ENCODE measurements around the gene SSNA1. TPM values are rescaled to one million over a fixed set of nuclear protein-coding genes. Genes with fewer than 3 reads are reported as not detected.

The SSNA1 gene
- total and polyA plus RNA-seq, 4 experiments from 2014 or later, result 48.6 to 161 (median 83.1) TPM

DNA sequence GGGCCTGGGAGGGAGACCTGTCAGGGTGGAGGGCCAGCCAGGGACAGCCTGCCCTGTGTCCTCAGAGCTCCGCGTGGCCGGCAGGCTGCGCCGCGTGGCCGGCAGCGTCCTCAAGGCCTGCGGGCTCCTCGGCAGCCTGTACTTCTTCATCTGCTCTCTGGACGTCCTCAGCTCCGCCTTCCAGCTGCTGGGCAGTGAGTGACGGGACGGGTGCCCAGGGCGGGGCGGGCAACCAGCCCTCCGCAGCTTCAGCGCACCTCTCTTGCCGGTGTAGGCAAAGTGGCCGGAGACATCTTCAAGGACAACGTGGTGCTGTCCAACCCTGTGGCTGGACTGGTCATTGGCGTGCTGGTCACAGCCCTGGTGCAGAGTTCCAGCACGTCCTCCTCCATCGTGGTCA is 44.0 kb downstream of the SSNA1 start:
- Histone ChIP-seq H3K4me1 (ENCODE audit: insufficient read depth, low read length) (peaks cover 14% of the 10 kb centered on the region), H3K9me3 (ENCODE audit: control insufficient read depth in 1 of 2, low read length in 2 of 2) (no peaks in the 10 kb centered on the region), H3K36me3 (ENCODE audit: insufficient read depth, low read length) (no peaks in the 10 kb centered on the region), H3K4me3 (ENCODE audit: low read length in 2 of 2) (no peak overlapping the region), H3K27me3 (ENCODE audit: insufficient read depth, low read length) (no peaks in the 10 kb centered on the region), H3K27ac (ENCODE audit: low read depth, low read length) (no peak overlapping the region)
- Mint-ChIP-seq H3K4me1 (peaks cover 2 to 10% (median 4%) of the 10 kb centered on the region in 4 donors), H3K36me3 (no peaks in the 10 kb centered on the region), H3K4me3 (no peak overlapping the region), H3K9me3 (no peaks in the 10 kb centered on the region), H3K27ac (no peak overlapping the region), H3K27me3 (peaks cover 2 to 10% of the 10 kb centered on the region in 2 donors)
- POLR2A ChIA-PET (ENCODE audit: partially characterized antibody), result interaction anchor here (1.7 kb wide), 1 partner anchor 9 kb away, joined by 7 read pairs; the partner anchor contains the start of gene TUBB4B
- no peak for DNase-seq
- intact Hi-C loops (cut with micrococcal nuclease), result no loop called here
- CTCF ChIA-PET (ENCODE audit: partially characterized antibody), result no interaction called here

- H3K36me3 ChIP-seq (ENCODE audit: insufficient read depth, low read length), result no peaks in the 10 kb centered on the region
- POLR2A ChIA-PET (ENCODE audit: partially characterized antibody), result interaction anchor here (1.2 kb wide), 1 partner anchor 9 kb away, joined by 4 read pairs; the partner anchor contains the start of gene CYSRT1
- peaks cover 14% of the 10 kb centered on the region for H3K4me1 ChIP-seq (ENCODE audit: insufficient read depth, low read length)
- intact Hi-C loops (cut with micrococcal nuclease), result no loop called here
- H3K4me3 ChIP-seq (ENCODE audit: low read length in 2 of 2), result no peak overlapping the region
- Mint-ChIP-seq H3K27ac (no peak overlapping the region), H3K9me3 (no peaks in the 10 kb centered on the region), H3K36me3 (no peaks in the 10 kb centered on the region), H3K4me1 (peaks cover 0 to 6% (median 3%) of the 10 kb centered on the region in 4 donors), H3K27me3 (peaks cover 0 to 9% of the 10 kb centered on the region in 2 donors), H3K4me3 (no peak overlapping the region)
- CTCF ChIA-PET (ENCODE audit: partially characterized antibody), result no interaction called here
- H3K27me3 ChIP-seq (ENCODE audit: insufficient read depth, low read length), result no peaks in the 10 kb centered on the region
- DNase-seq, result no peak
- no peaks in the 10 kb centered on the region for H3K9me3 ChIP-seq (ENCODE audit: control insufficient read depth in 1 of 2, low read length in 2 of 2)
- H3K27ac ChIP-seq (ENCODE audit: low read depth, low read length), result no peak overlapping the region
These were observed 44.9 kb downstream of the SSNA1 start for GRCh38 chr9:137233143-137233980.

DNA sequence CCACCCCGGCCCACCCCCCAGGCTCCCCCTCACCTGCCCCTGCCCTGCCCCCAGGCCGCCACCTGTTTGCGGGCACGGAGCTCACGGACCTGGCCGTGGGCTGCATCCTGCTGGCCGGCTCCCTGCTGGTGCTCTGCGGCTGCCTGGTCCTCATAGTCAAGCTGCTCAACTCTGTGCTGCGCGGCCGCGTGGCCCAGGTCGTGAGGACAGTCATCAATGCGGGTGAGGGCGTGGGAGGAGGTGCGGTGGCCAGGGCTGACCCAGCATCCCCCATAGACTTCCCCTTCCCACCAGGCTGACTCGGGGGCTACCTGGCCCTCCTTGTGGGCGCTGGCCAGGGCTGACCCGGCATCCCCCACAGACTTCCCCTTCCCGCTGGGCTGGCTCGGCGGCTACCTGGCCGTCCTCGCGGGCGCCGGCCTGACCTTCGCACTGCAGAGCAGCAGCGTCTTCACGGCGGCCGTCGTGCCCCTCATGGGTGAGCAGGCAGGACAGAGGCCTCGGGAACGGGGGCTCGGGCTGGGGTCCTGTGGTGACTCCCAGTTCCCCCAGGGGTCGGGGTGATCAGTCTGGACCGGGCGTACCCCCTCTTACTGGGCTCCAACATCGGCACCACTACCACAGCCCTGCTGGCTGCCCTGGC is 45.7 kb downstream of the SSNA1 start:
- Mint-ChIP-seq H3K36me3 (peaks cover 0 to 1% of the 10 kb centered on the region in 2 donors), H3K4me1 (peaks cover 0 to 11% (median 4%) of the 10 kb centered on the region in 4 donors), H3K4me3 (peak overlapping the region in 1 of 8 donors; percentile 30), H3K9me3 (no peaks in the 10 kb centered on the region), H3K27ac (no peak overlapping the region), H3K27me3 (peaks cover 0 to 9% of the 10 kb centered on the region in 2 donors)
- no peaks in the 10 kb centered on the region for H3K36me3 ChIP-seq (ENCODE audit: insufficient read depth, low read length)
- ChIA-PET POLR2A (ENCODE audit: partially characterized antibody) (interaction anchor here (1.2 kb wide), 1 partner anchor 10 kb away, joined by 4 read pairs; the partner anchor contains the start of gene CYSRT1), CTCF (ENCODE audit: partially characterized antibody) (no interaction called here)
- H3K27ac ChIP-seq (ENCODE audit: low read depth, low read length), result no peak overlapping the region
- H3K4me3 ChIP-seq (ENCODE audit: low read length in 2 of 2), result no peak overlapping the region
- no peaks in the 10 kb centered on the region for H3K9me3 ChIP-seq (ENCODE audit: control insufficient read depth in 1 of 2, low read length in 2 of 2)
- no peaks in the 10 kb centered on the region for H3K27me3 ChIP-seq (ENCODE audit: insufficient read depth, low read length)
- peaks cover 19% of the 10 kb centered on the region for H3K4me1 ChIP-seq (ENCODE audit: insufficient read depth, low read length)
- intact Hi-C loops (cut with micrococcal nuclease), result no loop called here
- DNase-seq, result no peak

GRCh38 chr9:137234758-137235423 is 46.4 kb downstream of the SSNA1 start:
- peak overlapping the region in 1 of 8 donors; percentile 30 for H3K4me3 Mint-ChIP-seq
- H3K9me3 Mint-ChIP-seq, result no peaks in the 10 kb centered on the region
- POLR2A ChIA-PET (ENCODE audit: partially characterized antibody), result interaction anchor here (3.0 kb wide), 1 partner anchor 11 kb away, joined by 31 read pairs; the partner anchor contains the start of genes CYSRT1 and RNF208
- DNase-seq, result no peak
- CTCF ChIA-PET (ENCODE audit: partially characterized antibody), result interaction anchor here (0.8 to 1.1 kb wide), 3 partner anchors 11 to 457 kb away, joined by 3 to 4 read pairs (median 3); no protein-coding TSS in a partner anchor
- Histone ChIP-seq H3K36me3 (ENCODE audit: insufficient read depth, low read length) (no peaks in the 10 kb centered on the region), H3K27ac (ENCODE audit: low read depth, low read length) (no peak overlapping the region), H3K4me3 (ENCODE audit: low read length in 2 of 2) (no peak overlapping the region), H3K27me3 (ENCODE audit: insufficient read depth, low read length) (no peaks in the 10 kb centered on the region), H3K4me1 (ENCODE audit: insufficient read depth, low read length) (peaks cover 24% of the 10 kb centered on the region), H3K9me3 (ENCODE audit: control insufficient read depth in 1 of 2, low read length in 2 of 2) (no peaks in the 10 kb centered on the region)
- intact Hi-C loops (cut with micrococcal nuclease), result no loop called here
- peaks cover 0 to 16% (median 4%) of the 10 kb centered on the region in 4 donors for H3K4me1 Mint-ChIP-seq
- H3K27ac Mint-ChIP-seq, result no peak overlapping the region
- H3K27me3 Mint-ChIP-seq, result peaks cover 0 to 9% of the 10 kb centered on the region in 2 donors
- peaks cover 0 to 1% of the 10 kb centered on the region in 2 donors for H3K36me3 Mint-ChIP-seq

DNA sequence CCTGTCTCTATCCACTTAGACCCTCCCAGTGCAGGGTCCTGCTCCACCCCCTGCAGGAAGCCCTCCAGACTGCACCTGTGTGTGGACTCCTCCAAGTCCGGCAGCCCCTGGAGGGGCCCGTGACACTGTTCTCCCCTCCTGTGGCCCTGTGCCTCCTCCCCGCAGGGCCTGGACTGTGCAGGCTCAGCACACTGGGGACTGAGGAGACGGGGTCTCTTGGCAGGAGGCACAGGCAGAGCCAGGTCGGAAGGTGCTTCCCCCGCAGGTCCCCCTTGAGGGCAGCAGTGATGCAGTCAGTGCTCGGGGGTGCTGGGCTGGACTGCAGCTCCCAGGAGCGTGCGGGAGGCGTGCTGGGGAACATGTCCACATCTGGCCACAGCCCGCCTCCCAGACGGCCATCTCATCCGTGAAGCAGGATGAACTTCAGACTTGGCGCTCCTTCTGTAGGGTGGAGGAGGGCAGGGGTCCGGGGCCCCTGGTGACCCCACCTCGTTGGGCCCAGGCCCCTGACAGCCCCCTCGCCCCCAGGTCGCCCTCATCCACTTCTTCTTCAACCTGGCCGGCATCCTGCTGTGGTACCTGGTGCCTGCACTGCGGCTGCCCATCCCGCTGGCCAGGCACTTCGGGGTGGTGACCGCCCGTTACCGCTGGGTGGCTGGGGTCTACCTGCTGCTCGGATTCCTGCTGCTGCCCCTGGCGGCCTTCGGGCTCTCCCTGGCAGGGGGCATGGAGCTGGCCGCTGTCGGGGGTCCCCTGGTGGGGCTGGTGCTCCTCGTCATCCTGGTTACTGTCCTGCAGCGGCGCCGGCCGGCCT is 47.2 kb downstream of the SSNA1 start:
- peaks cover 0 to 7% of the 10 kb centered on the region in 2 donors for H3K27me3 Mint-ChIP-seq
- no peaks in the 10 kb centered on the region for H3K27me3 ChIP-seq (ENCODE audit: insufficient read depth, low read length)
- H3K9me3 Mint-ChIP-seq, result no peaks in the 10 kb centered on the region
- H3K4me3 ChIP-seq (ENCODE audit: low read length in 2 of 2), result no peak overlapping the region
- H3K36me3 ChIP-seq (ENCODE audit: insufficient read depth, low read length), result no peaks in the 10 kb centered on the region
- no peak overlapping the region for H3K4me3 Mint-ChIP-seq
- ChIA-PET CTCF (ENCODE audit: partially characterized antibody) (interaction anchor here (0.8 to 2.7 kb wide), 14 partner anchors 12 to 458 kb away, joined by 3 to 15 read pairs (median 6); partner anchors contain the start of genes ANAPC2, RNF208 and SSNA1), POLR2A (ENCODE audit: partially characterized antibody) (interaction anchor here (0.6 to 10.3 kb wide), 7 partner anchors 12 to 285 kb away, joined by 3 to 260 read pairs (median 7); partner anchors contain the start of genes ANAPC2, CYSRT1, MAN1B1 and NELFB)
- peaks cover 0 to 19% (median 4%) of the 10 kb centered on the region in 4 donors for H3K4me1 Mint-ChIP-seq
- DNase-seq, result no peak
- peaks cover 0 to 1% of the 10 kb centered on the region in 2 donors for H3K36me3 Mint-ChIP-seq
- H3K9me3 ChIP-seq (ENCODE audit: control insufficient read depth in 1 of 2, low read length in 2 of 2), result no peaks in the 10 kb centered on the region
- H3K27ac ChIP-seq (ENCODE audit: low read depth, low read length), result no peak overlapping the region
- no peak overlapping the region for H3K27ac Mint-ChIP-seq
- intact Hi-C loops (cut with micrococcal nuclease), result loop anchor here (1.0 kb wide), 3 partner anchors 12 to 117 kb away; no protein-coding TSS in a partner anchor
- peaks cover 25% of the 10 kb centered on the region for H3K4me1 ChIP-seq (ENCODE audit: insufficient read depth, low read length)

- Mint-ChIP-seq H3K27ac (peak overlapping the region in 1 of 7 donors; percentile 40), H3K4me1 (peaks cover 0 to 19% (median 8%) of the 10 kb centered on the region in 4 donors), H3K9me3 (peaks cover 0 to 5% (median 0%) of the 10 kb centered on the region in 8 donors), H3K27me3 (peaks cover 2 to 7% of the 10 kb centered on the region in 2 donors), H3K4me3 (no peak overlapping the region), H3K36me3 (peaks cover 0 to 6% of the 10 kb centered on the region in 2 donors)
- ChIA-PET CTCF (ENCODE audit: partially characterized antibody) (interaction anchor here (0.7 to 2.7 kb wide), 29 partner anchors 9 to 189 kb away, joined by 3 to 15 read pairs (median 5); partner anchors contain the start of genes ANAPC2, DPP7, MAN1B1 and NELFB), POLR2A (ENCODE audit: partially characterized antibody) (interaction anchor here (0.6 to 10.3 kb wide), 10 partner anchors 12 to 285 kb away, joined by 3 to 260 read pairs (median 5); partner anchors contain the start of genes ANAPC2, CYSRT1, DPP7 and MAN1B1)
- intact Hi-C loops (cut with micrococcal nuclease), result loop anchor here (1.0 kb wide), 3 partner anchors 13 to 118 kb away; no protein-coding TSS in a partner anchor
- DNase-seq, result peak; percentile 84 to 87 (median 86)
- H3K4me3 ChIP-seq (ENCODE audit: low read length in 2 of 2), result no peak overlapping the region
- H3K27me3 ChIP-seq (ENCODE audit: insufficient read depth, low read length), result no peaks in the 10 kb centered on the region
- H3K9me3 ChIP-seq (ENCODE audit: control insufficient read depth in 1 of 2, low read length in 2 of 2), result no peaks in the 10 kb centered on the region
- no peaks in the 10 kb centered on the region for H3K36me3 ChIP-seq (ENCODE audit: insufficient read depth, low read length)
- no peak overlapping the region for H3K27ac ChIP-seq (ENCODE audit: low read depth, low read length)
- H3K4me1 ChIP-seq (ENCODE audit: insufficient read depth, low read length), result peaks cover 25% of the 10 kb centered on the region
These were observed 47.9 kb downstream of the SSNA1 start for GRCh38 chr9:137236238-137236935.

Data from CD4-positive, alpha-beta memory T cell (primary cell).